Midbrain (tissue), 1 donor: Measurements from ENCODE around the gene BPIFA2.
"Not testable (repeated sequence)": the region's sequence is repeated elsewhere in the genome, so short reads cannot be mapped to it uniquely, and the experiment has no call there.

Source experiments
- DNase-seq: peaks from one replicate; lab custom pipeline; 2025; lab: John Stamatoyannopoulos, UW

BPIFA2 gene

GRCh38 chr20:33162313-33162712, 5.6 kb upstream of the BPIFA2 start:
- no peak for DNase-seq

GRCh38 chr20:33162753-33163152, 5.2 kb upstream of the BPIFA2 start:
- no peak for DNase-seq

- no peak for DNase-seq
Observed at GRCh38 chr20:33163856-33164762, 3.9 kb upstream of the BPIFA2 start.

- no peak for DNase-seq
Observed at GRCh38 chr20:33164763-33165095, 3.2 kb upstream of the BPIFA2 start.

- DNase-seq, result no peak
Observed at GRCh38 chr20:33165416-33166055, 2.4 kb upstream of the BPIFA2 start.

- DNase-seq, result no peak
Observed at GRCh38 chr20:33166533-33167113, 1.3 kb upstream of the BPIFA2 start.

- DNase-seq, result no peak
Observed at GRCh38 chr20:33169176-33169794, 1.3 kb downstream of the BPIFA2 start.

GRCh38 chr20:33172781-33173180, 4.8 kb downstream of the BPIFA2 start:
- no peak for DNase-seq

GRCh38 chr20:33175123-33175522, 7.2 kb downstream of the BPIFA2 start:
- DNase-seq, result no peak

- DNase-seq, result no peak
Observed at GRCh38 chr20:33176101-33176500, 8.1 kb downstream of the BPIFA2 start.

- no peak for DNase-seq
Observed at GRCh38 chr20:33177866-33178265, 9.9 kb downstream of the BPIFA2 start.

- no peak for DNase-seq
Observed at GRCh38 chr20:33178726-33179125, 10.8 kb downstream of the BPIFA2 start.

GRCh38 chr20:33180169-33180568, 12.2 kb downstream of the BPIFA2 start:
- no peak for DNase-seq

- DNase-seq, result no peak
Observed at GRCh38 chr20:33181482-33182093, 13.6 kb downstream of the BPIFA2 start.

GRCh38 chr20:33183312-33183711, 15.4 kb downstream of the BPIFA2 start:
- no peak for DNase-seq

GRCh38 chr20:33185031-33185590, 17.2 kb downstream of the BPIFA2 start:
- DNase-seq, result not testable (repeated sequence)

GRCh38 chr20:33187491-33187890, 19.5 kb downstream of the BPIFA2 start:
- DNase-seq, result no peak

- DNase-seq, result no peak
Observed at GRCh38 chr20:33188421-33188820, 20.5 kb downstream of the BPIFA2 start.

- no peak for DNase-seq
Observed at GRCh38 chr20:33191484-33191883, 23.5 kb downstream of the BPIFA2 start.

- no peak for DNase-seq
Observed at GRCh38 chr20:33191955-33192354, 24.0 kb downstream of the BPIFA2 start.

GRCh38 chr20:33192912-33193501, 25.0 kb downstream of the BPIFA2 start:
- DNase-seq, result no peak
